Fibroblast of lung (primary cell): ENCODE measurements around the gene GPC6.

Experiments
- CTCF ChIP-seq, 2 donors: IDR thresholded peaks in 1 of 2; conservative IDR thresholded peaks in 1 of 2; 1 replicate in 1 of 2; 2 replicates in 1 of 2; pipeline ENCODE4 v1.5.1; 2011 to 2012; ENCODE audit warnings: low read length in 2 of 2, control low read depth in 1 of 2, inconsistent platforms in 1 of 2, low read depth in 1 of 2, mild to moderate bottlenecking in 1 of 2
- EZH2 ChIP-seq: IDR thresholded peaks from 2 replicates; pipeline ENCODE4 v1.5.1; 2012; ENCODE audit warnings: low read length, control low read depth, mild to moderate bottlenecking; ENCODE audit errors: missing control alignments

- TF ChIP-seq CTCF (conservative IDR thresholded peaks at IDR 0.05 in 1 of 2, IDR thresholded peaks at IDR 0.05 in 1 of 2; ENCODE audit: low read depth in 1 of 2, low read length in 2 of 2) (no peak), EZH2 (no peak)
Measured at GRCh38 chr13:93843082-93843481, 616.5 kb downstream of the GPC6 start.
